ENCODE data around the gene ERAL1. TPM values are rescaled to one million over a fixed set of nuclear protein-coding genes. Genes with fewer than 3 reads are reported as not detected.

ERAL1 gene
- total RNA-seq, 2 experiments from 2014 or later, result 51.5 to 74.8 TPM

- Mint-ChIP-seq H3K27ac (no peak overlapping the region), H3K9me3 (ENCODE audit: low read depth) (no peaks in the 10 kb centered on the region), H3K36me3 (ENCODE audit: low read depth) (peaks cover 29% of the 10 kb centered on the region), H3K27me3 (no peaks in the 10 kb centered on the region), H3K4me3 (no peak overlapping the region), H3K4me1 (peaks cover 31% of the 10 kb centered on the region)
- intact Hi-C loops (cut with DNase I, micrococcal nuclease), result no loop called here
- ATAC-seq, result no peak
- ChIA-PET CTCF (interaction anchor here (0.8 to 2.1 kb wide), 6 partner anchors 18 to 151 kb away, joined by 3 to 17 read pairs (median 4); partner anchors contain the start of gene NEK8), POLR2A (interaction anchor here (0.6 kb wide), 1 partner anchor 10 kb away, joined by 4 read pairs; no protein-coding TSS in a partner anchor)
- peak; percentile 55 for DNase-seq
Measured at GRCh38 chr17:28878981-28879380, 24.2 kb downstream of the ERAL1 start.

- peaks cover 29% of the 10 kb centered on the region for H3K36me3 Mint-ChIP-seq (ENCODE audit: low read depth)
- no peak overlapping the region for H3K4me3 Mint-ChIP-seq
- intact Hi-C loops (cut with DNase I, micrococcal nuclease), result no loop called here
- peaks cover 29% of the 10 kb centered on the region for H3K4me1 Mint-ChIP-seq
- ATAC-seq (no peak), DNase-seq (no peak)
- POLR2A ChIA-PET, result no interaction called here
- no peaks in the 10 kb centered on the region for H3K27me3 Mint-ChIP-seq
- CTCF ChIA-PET, result interaction anchor here (0.6 to 2.1 kb wide), 4 partner anchors 22 to 129 kb away, joined by 3 to 17 read pairs (median 3); no protein-coding TSS in a partner anchor
- H3K27ac Mint-ChIP-seq, result no peak overlapping the region
- no peaks in the 10 kb centered on the region for H3K9me3 Mint-ChIP-seq (ENCODE audit: low read depth)
Measured at GRCh38 chr17:28879886-28880571, 25.2 kb downstream of the ERAL1 start.

- intact Hi-C loops (cut with DNase I, micrococcal nuclease), result no loop called here
- ChIA-PET CTCF (interaction anchor here (0.6 kb wide), 1 partner anchor 21 kb away, joined by 3 read pairs; no protein-coding TSS in a partner anchor), POLR2A (no interaction called here)
- no peak for ATAC-seq
- no peak overlapping the region for H3K27ac Mint-ChIP-seq
- peaks cover 29% of the 10 kb centered on the region for H3K36me3 Mint-ChIP-seq (ENCODE audit: low read depth)
- H3K27me3 Mint-ChIP-seq, result no peaks in the 10 kb centered on the region
- peaks cover 26% of the 10 kb centered on the region for H3K4me1 Mint-ChIP-seq
- DNase-seq, result no peak
- no peak overlapping the region for H3K4me3 Mint-ChIP-seq
- H3K9me3 Mint-ChIP-seq (ENCODE audit: low read depth), result no peaks in the 10 kb centered on the region
Measured at GRCh38 chr17:28880572-28880945, 25.7 kb downstream of the ERAL1 start.

DNA sequence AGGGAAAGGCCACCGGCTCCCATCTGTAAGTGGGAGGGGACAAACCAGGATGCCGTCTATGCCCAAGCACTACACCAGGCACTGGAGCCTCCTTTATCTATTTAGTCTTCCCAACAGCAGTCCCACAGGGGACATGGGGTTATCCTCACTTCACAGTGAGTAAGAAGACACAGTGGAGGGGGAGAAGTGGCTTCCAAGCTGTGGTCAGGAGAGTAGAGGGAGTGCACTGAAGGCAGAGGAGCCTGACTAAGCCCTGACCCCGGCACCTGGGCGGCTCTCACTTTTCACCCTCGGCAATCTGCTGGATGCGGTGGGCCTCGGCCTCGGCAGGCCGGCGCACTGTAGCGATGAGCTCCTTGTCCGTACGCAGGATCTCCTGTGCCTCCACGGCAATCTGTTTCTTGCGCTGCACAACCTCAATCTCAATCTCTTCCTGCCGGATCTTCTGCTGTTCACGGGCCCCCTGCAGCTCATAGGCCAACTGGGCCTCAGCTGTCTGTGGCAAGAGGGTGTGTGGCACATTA is 26.8 kb downstream of the ERAL1 start:
- Mint-ChIP-seq H3K4me1 (peaks cover 16% of the 10 kb centered on the region), H3K27me3 (no peaks in the 10 kb centered on the region), H3K27ac (no peak overlapping the region), H3K4me3 (no peak overlapping the region), H3K9me3 (ENCODE audit: low read depth) (no peaks in the 10 kb centered on the region), H3K36me3 (ENCODE audit: low read depth) (peaks cover 29% of the 10 kb centered on the region)
- DNase-seq (no peak), ATAC-seq (no peak)
- CTCF ChIA-PET, result interaction anchor here (0.6 kb wide), 1 partner anchor 27 kb away, joined by 3 read pairs; the partner anchor contains the start of gene ERAL1
- POLR2A ChIA-PET, result interaction anchor here (0.5 to 0.6 kb wide), 2 partner anchors 12 to 140 kb away, joined by 4 to 5 read pairs; no protein-coding TSS in a partner anchor
- intact Hi-C loops (cut with DNase I, micrococcal nuclease), result no loop called here

DNA sequence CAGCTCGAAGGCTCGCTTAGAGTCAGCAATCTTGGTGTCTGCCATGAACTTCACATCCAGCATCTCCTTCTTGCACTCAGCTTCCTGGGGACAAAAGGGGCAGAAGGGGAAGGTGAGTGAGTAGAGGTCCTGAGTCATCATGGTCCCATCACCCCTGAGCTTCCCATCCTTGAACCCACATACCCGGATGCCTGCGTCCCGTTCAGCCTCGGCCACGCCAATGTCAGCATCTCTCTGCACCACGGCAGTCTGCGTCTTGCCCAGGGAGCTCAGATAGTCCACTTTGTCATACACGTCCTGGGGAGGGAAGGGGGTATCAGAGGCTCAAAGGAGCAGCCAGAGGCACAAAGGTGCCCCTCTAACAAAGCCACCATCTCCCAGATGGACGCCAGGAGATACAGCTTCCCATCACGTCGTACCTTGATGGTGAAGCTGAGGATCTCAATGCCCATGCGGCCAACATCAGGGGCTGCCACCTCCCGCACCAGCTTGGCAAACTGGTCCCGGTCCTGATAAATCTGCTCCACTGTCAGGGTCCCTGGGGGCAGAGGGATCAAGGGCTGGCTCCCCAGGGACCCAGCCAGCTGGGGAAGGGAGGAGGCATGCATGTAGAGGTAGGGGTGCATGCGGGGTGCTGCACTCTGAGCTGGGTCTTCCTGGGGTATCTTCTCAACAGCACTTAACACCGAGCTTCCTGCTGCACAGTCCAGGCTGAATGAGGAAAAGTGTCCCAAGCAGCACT is 27.5 kb downstream of the ERAL1 start:
- Mint-ChIP-seq H3K9me3 (ENCODE audit: low read depth) (no peaks in the 10 kb centered on the region), H3K27me3 (no peaks in the 10 kb centered on the region), H3K4me3 (no peak overlapping the region), H3K4me1 (peaks cover 12% of the 10 kb centered on the region), H3K36me3 (ENCODE audit: low read depth) (peaks cover 28% of the 10 kb centered on the region), H3K27ac (no peak overlapping the region)
- ChIA-PET POLR2A (interaction anchor here (0.5 to 0.6 kb wide), 2 partner anchors 11 to 141 kb away, joined by 4 to 5 read pairs; no protein-coding TSS in a partner anchor), CTCF (no interaction called here)
- ATAC-seq (no peak), DNase-seq (no peak)
- intact Hi-C loops (cut with DNase I, micrococcal nuclease), result no loop called here

DNA sequence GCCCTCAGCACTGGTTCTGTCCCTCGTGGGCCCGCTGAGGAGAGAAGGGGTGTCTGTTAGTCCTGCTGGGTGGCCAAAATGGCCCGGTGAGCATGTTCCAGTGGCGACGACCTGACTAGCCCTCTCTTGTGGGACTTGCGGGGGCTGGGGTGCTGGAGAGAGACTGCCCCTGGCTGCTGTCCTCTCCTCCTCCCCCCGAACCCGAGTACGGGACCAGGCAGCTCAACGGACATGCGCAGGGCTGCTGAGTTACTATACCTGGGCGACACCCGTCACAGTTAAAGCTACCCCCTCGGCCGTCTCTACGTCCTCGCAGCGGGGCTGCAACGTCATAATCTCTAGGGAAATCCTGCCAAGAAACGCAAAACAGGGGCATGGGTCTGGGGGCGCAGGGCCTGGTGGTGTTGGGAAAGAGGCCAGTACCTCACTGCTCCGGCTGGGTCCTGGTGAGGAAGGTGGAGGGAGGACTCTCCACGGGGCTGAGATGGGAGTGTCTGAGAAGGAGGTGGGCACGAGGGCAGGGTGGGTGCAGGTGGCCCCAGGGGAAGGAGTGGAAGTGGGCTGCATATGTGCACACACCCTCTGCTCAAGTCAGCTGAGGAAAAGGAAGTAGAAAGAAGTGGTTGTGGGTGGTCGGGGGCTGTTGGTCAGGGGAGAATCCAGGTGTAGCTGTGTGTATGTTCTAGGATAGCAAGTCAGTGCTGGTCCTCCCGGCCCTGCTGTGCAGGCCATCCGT is 29.3 kb downstream of the ERAL1 start:
- ATAC-seq (no peak), DNase-seq (no peak)
- CTCF ChIA-PET, result no interaction called here
- intact Hi-C loops (cut with DNase I, micrococcal nuclease), result no loop called here
- Mint-ChIP-seq H3K27ac (no peak overlapping the region), H3K36me3 (ENCODE audit: low read depth) (peaks cover 23% of the 10 kb centered on the region), H3K27me3 (no peaks in the 10 kb centered on the region), H3K4me1 (no peaks in the 10 kb centered on the region), H3K4me3 (no peak overlapping the region), H3K9me3 (ENCODE audit: low read depth) (no peaks in the 10 kb centered on the region)
- POLR2A ChIA-PET, result no interaction called here

- Mint-ChIP-seq H3K9me3 (ENCODE audit: low read depth) (no peaks in the 10 kb centered on the region), H3K27me3 (no peaks in the 10 kb centered on the region), H3K36me3 (ENCODE audit: low read depth) (peaks cover 20% of the 10 kb centered on the region), H3K27ac (no peak overlapping the region), H3K4me1 (peaks cover 5% of the 10 kb centered on the region), H3K4me3 (no peak overlapping the region)
- CTCF ChIA-PET, result interaction anchor here (1.3 kb wide), 1 partner anchor 17 kb away, joined by 3 read pairs; no protein-coding TSS in a partner anchor
- POLR2A ChIA-PET, result no interaction called here
- intact Hi-C loops (cut with DNase I, micrococcal nuclease), result no loop called here
- ATAC-seq (no peak), DNase-seq (no peak)
Measured at GRCh38 chr17:28885363-28885762, 30.5 kb downstream of the ERAL1 start.

- ATAC-seq (no peak), DNase-seq (no peak)
- Mint-ChIP-seq H3K9me3 (ENCODE audit: low read depth) (no peaks in the 10 kb centered on the region), H3K27ac (no peak overlapping the region), H3K36me3 (ENCODE audit: low read depth) (peaks cover 19% of the 10 kb centered on the region), H3K4me1 (peaks cover 9% of the 10 kb centered on the region), H3K27me3 (no peaks in the 10 kb centered on the region), H3K4me3 (no peak overlapping the region)
- intact Hi-C loops (cut with DNase I, micrococcal nuclease), result no loop called here
- POLR2A ChIA-PET, result no interaction called here
- CTCF ChIA-PET, result interaction anchor here (1.3 kb wide), 1 partner anchor 17 kb away, joined by 3 read pairs; no protein-coding TSS in a partner anchor
Measured at GRCh38 chr17:28885951-28886350, 31.1 kb downstream of the ERAL1 start.

- intact Hi-C loops (cut with DNase I, micrococcal nuclease), result no loop called here
- H3K9me3 Mint-ChIP-seq (ENCODE audit: low read depth), result no peaks in the 10 kb centered on the region
- POLR2A ChIA-PET, result no interaction called here
- H3K36me3 Mint-ChIP-seq (ENCODE audit: low read depth), result peaks cover 17% of the 10 kb centered on the region
- no peaks in the 10 kb centered on the region for H3K27me3 Mint-ChIP-seq
- ATAC-seq, result no peak
- no peak overlapping the region for H3K27ac Mint-ChIP-seq
- no peak overlapping the region for H3K4me3 Mint-ChIP-seq
- CTCF ChIA-PET, result interaction anchor here (1.2 kb wide), 1 partner anchor 124 kb away, joined by 4 read pairs; no protein-coding TSS in a partner anchor
- DNase-seq, result no peak
- H3K4me1 Mint-ChIP-seq, result peaks cover 27% of the 10 kb centered on the region
Measured at GRCh38 chr17:28887871-28888471, 33.2 kb downstream of the ERAL1 start.

GRCh38 chr17:28888832-28889231 is 34.0 kb downstream of the ERAL1 start:
- Mint-ChIP-seq H3K4me3 (no peak overlapping the region), H3K27ac (no peak overlapping the region), H3K9me3 (ENCODE audit: low read depth) (no peaks in the 10 kb centered on the region), H3K36me3 (ENCODE audit: low read depth) (peaks cover 19% of the 10 kb centered on the region), H3K4me1 (peaks cover 36% of the 10 kb centered on the region), H3K27me3 (no peaks in the 10 kb centered on the region)
- intact Hi-C loops (cut with DNase I, micrococcal nuclease), result no loop called here
- no peak for ATAC-seq
- no peak for DNase-seq
- ChIA-PET CTCF (no interaction called here), POLR2A (interaction anchor here (0.6 kb wide), 1 partner anchor 10 kb away, joined by 4 read pairs; no protein-coding TSS in a partner anchor)

GRCh38 chr17:28889996-28890395 is 35.2 kb downstream of the ERAL1 start:
- Mint-ChIP-seq H3K27ac (peak overlapping the region; percentile 21), H3K9me3 (ENCODE audit: low read depth) (no peaks in the 10 kb centered on the region), H3K4me3 (no peak overlapping the region), H3K27me3 (no peaks in the 10 kb centered on the region), H3K4me1 (peaks cover 43% of the 10 kb centered on the region), H3K36me3 (ENCODE audit: low read depth) (peaks cover 19% of the 10 kb centered on the region)
- DNase-seq, result no peak
- intact Hi-C loops (cut with DNase I, micrococcal nuclease), result no loop called here
- ChIA-PET CTCF (no interaction called here), POLR2A (interaction anchor here (0.6 to 0.7 kb wide), 2 partner anchors 47 to 143 kb away, joined by 4 read pairs; partner anchors contain the start of gene FAM222B)
- ATAC-seq, result no peak

Measured in activated CD4-positive, alpha-beta T cell treated with anti-CD3 and anti-CD28 coated beads for 36 hours (primary cell).